GM19395 (cell line): Measurements from ENCODE around the gene FBLN1.
"Not testable (repeated sequence)": the region's sequence is repeated elsewhere in the genome, so short reads cannot be mapped to it uniquely, and the experiment has no call there.

Experiments
- ATAC-seq: cut with Tn5 transposase; IDR thresholded peaks from one replicate; pipeline ENCODE4 v1.9.1; 2021; ENCODE audit warnings: mild to moderate bottlenecking, moderate library complexity; ENCODE audit not compliant: unreplicated experiment

FBLN1 gene

GRCh38 chr22:45582955-45583320 lies 80.3 kb downstream of the FBLN1 start:
- no peak for ATAC-seq

GRCh38 chr22:45583504-45583903 lies 80.8 kb downstream of the FBLN1 start:
- ATAC-seq: no peak

GRCh38 chr22:45584121-45584570 lies 81.5 kb downstream of the FBLN1 start:
- no peak for ATAC-seq

- no peak for ATAC-seq
Observed at GRCh38 chr22:45584621-45585436, 82.1 kb downstream of the FBLN1 start.

GRCh38 chr22:45585437-45585755 lies 82.7 kb downstream of the FBLN1 start:
- ATAC-seq: no peak

GRCh38 chr22:45585946-45586540 lies 83.4 kb downstream of the FBLN1 start:
- ATAC-seq: no peak

GRCh38 chr22:45586651-45587405 lies 84.1 kb downstream of the FBLN1 start:
- ATAC-seq: no peak

- no peak for ATAC-seq
Observed at GRCh38 chr22:45587638-45588505, 85.2 kb downstream of the FBLN1 start.

- no peak for ATAC-seq
Observed at GRCh38 chr22:45589556-45589955, 86.9 kb downstream of the FBLN1 start.

GRCh38 chr22:45590262-45590661 lies 87.6 kb downstream of the FBLN1 start:
- ATAC-seq: no peak

- not testable (repeated sequence) for ATAC-seq
Observed at GRCh38 chr22:45591633-45592213, 89.0 kb downstream of the FBLN1 start.

GRCh38 chr22:45594123-45594941 lies 91.6 kb downstream of the FBLN1 start:
- ATAC-seq: no peak

GRCh38 chr22:45597460-45598192 lies 94.9 kb downstream of the FBLN1 start:
- no peak for ATAC-seq

- ATAC-seq: no peak
Observed at GRCh38 chr22:45598596-45599217, 96.0 kb downstream of the FBLN1 start.

GRCh38 chr22:45599836-45600577 lies 97.3 kb downstream of the FBLN1 start:
- ATAC-seq: no peak

- ATAC-seq: no peak
Observed at GRCh38 chr22:45600790-45601730, 98.4 kb downstream of the FBLN1 start.
